Activated naive CD8-positive, alpha-beta T cell treated with anti-CD3 and anti-CD28 coated beads, Interleukin-2, amount 10 ng/mL, durations not matched to agents 7 days and 5 days (primary cell): Measurements from ENCODE around the gene GRM8. TPM values are rescaled to one million over a fixed set of nuclear protein-coding genes. Genes with fewer than 3 reads are reported as not detected.

ENCODE experiments used
- ATAC-seq: fragments of 150-1000 bp; cut with Tn5 transposase; one replicate; pipeline ENCODE4 v1.10.0; 2021; ENCODE audit warnings: low read depth, moderate library complexity
- POLR2A ChIA-PET: fragments of 350-600 bp; sonication (Branson Sonifier 250); formaldehyde crosslinking; loops from one replicate; lab custom pipeline; 2021; ENCODE audit warnings: antibody characterized with exemption; lab: Charles Lee
- DNase-seq: peaks from one replicate; pipeline ENCODE4 v3.0.0; 2021
- H3K27ac Mint-ChIP-seq: one replicate; pipeline ENCODE4 v1.8.0; 2022; ENCODE audit warnings: mild to moderate bottlenecking, mixed read lengths
- H3K27me3 Mint-ChIP-seq: one replicate; pipeline ENCODE4 v1.8.0; 2022; ENCODE audit warnings: mild to moderate bottlenecking, moderate library complexity, mixed read lengths
- H3K36me3 Mint-ChIP-seq: one replicate; pipeline ENCODE4 v1.8.0; 2021; ENCODE audit warnings: mild to moderate bottlenecking, mixed read lengths
- H3K4me1 Mint-ChIP-seq: one replicate; pipeline ENCODE4 v1.8.0; 2021; ENCODE audit warnings: mixed read lengths
- H3K4me3 Mint-ChIP-seq: one replicate; pipeline ENCODE4 v1.8.0; 2022; ENCODE audit warnings: mild to moderate bottlenecking, moderate library complexity, mixed read lengths
- H3K9me3 Mint-ChIP-seq: one replicate; pipeline ENCODE4 v1.8.0; 2021; ENCODE audit warnings: mixed read lengths
- total RNA-seq, 2 experiments: library from RNA; stranded (reverse); gene quantifications; one replicate each; pipeline ENCODE4 v1.2.3, GENCODE V29; 2021

GRM8 gene
- total RNA-seq, 2 experiments from 2014 or later, result not detected

DNA sequence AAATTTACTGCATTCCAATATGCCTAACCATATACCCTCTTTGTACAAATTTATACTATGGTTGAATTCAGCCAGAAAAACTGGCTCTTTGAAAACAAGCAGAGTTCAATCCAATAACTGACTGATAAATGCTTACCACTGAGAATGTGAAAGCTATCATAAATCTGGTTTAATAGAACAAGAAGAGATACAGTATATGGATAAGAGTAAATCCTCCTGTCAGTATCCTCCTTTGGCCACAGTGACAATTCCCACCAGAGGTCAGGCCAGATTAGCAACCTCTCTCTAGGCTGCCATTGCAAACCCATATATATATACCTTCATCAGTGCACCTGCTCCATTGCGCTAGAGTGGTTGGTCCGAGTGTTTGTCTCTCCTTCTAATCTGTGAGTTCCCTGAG lies 647.2 kb downstream of the GRM8 start:
- H3K27ac Mint-ChIP-seq, result no peak overlapping the region
- H3K9me3 Mint-ChIP-seq, result no peaks in the 10 kb centered on the region
- no peak overlapping the region for H3K4me3 Mint-ChIP-seq
- POLR2A ChIA-PET, result no interaction called here
- DNase-seq, result no peak
- ATAC-seq, result no peak
- no peaks in the 10 kb centered on the region for H3K36me3 Mint-ChIP-seq
- no peaks in the 10 kb centered on the region for H3K27me3 Mint-ChIP-seq
- H3K4me1 Mint-ChIP-seq, result no peaks in the 10 kb centered on the region

GRCh38 chr7:126605056-126605455 lies 647.7 kb downstream of the GRM8 start:
- H3K9me3 Mint-ChIP-seq, result no peaks in the 10 kb centered on the region
- no peak for ATAC-seq
- POLR2A ChIA-PET, result no interaction called here
- H3K27ac Mint-ChIP-seq, result no peak overlapping the region
- H3K27me3 Mint-ChIP-seq, result no peaks in the 10 kb centered on the region
- H3K4me3 Mint-ChIP-seq, result no peak overlapping the region
- H3K36me3 Mint-ChIP-seq, result no peaks in the 10 kb centered on the region
- DNase-seq, result no peak
- no peaks in the 10 kb centered on the region for H3K4me1 Mint-ChIP-seq

DNA sequence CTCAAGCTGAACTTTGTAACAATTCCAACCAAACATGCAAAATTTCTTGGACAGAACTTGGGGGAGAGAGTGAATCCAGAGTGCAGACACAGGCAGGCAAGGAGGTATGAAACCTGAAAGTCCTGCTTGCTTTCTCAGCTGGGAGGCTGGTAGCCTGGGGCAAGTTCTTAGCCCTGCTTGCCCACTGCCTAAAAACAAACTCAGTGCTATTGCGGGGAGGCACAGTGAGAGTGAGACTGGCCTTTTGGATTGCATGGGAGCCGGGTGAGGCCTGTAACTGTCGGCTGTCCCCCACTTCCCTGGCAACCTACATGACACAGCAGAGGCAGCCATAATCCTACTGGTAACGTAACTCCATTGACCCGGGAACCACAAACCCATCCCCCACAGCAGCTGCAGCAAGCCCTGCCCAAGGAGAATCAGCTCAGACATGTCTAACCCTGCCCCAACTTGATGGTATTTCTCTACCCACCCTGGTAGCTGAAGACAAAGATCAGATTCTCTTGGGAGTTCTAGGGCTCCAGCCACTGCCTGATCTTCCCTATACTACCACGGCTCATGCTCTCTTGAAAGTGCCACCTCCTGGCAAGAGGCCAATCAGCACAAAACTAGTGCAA lies 663.6 kb downstream of the GRM8 start:
- H3K4me1 Mint-ChIP-seq, result no peaks in the 10 kb centered on the region

DNA sequence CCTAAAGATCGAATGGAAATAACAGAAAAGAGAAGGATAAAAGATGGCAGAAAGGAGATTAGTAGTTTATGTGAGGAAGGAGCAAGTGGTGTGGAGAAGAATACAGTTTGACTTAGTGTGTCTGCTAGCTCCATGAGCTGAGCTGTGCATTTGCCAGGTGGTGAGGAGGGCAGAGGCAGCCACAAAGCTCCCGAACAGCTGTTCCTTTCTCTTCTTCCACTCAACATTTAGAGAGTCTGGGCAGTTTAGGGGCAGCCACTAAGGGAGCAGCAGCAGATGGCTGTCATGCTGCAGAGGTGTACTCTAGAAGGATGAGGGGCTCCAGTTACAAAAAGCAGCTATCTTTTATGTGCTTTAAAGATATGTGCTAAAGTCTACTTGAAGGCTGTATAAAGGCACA lies 674.4 kb downstream of the GRM8 start:
- H3K4me3 Mint-ChIP-seq, result no peak overlapping the region
- no peak overlapping the region for H3K27ac Mint-ChIP-seq
- no peaks in the 10 kb centered on the region for H3K36me3 Mint-ChIP-seq
- no peaks in the 10 kb centered on the region for H3K27me3 Mint-ChIP-seq
- ATAC-seq (no peak), DNase-seq (no peak)
- no peaks in the 10 kb centered on the region for H3K9me3 Mint-ChIP-seq
- POLR2A ChIA-PET, result no interaction called here
- no peaks in the 10 kb centered on the region for H3K4me1 Mint-ChIP-seq

More for the DNA sequence above, 663.6 kb downstream of the GRM8 start:
- ATAC-seq, result no peak
- peaks cover 2% of the 10 kb centered on the region for H3K9me3 Mint-ChIP-seq
- H3K4me3 Mint-ChIP-seq, result no peak overlapping the region
- DNase-seq, result no peak
- H3K27ac Mint-ChIP-seq, result no peak overlapping the region
- no peaks in the 10 kb centered on the region for H3K36me3 Mint-ChIP-seq
- H3K27me3 Mint-ChIP-seq, result no peaks in the 10 kb centered on the region
- POLR2A ChIA-PET, result no interaction called here

- ATAC-seq, result no peak
- Mint-ChIP-seq H3K4me3 (no peak overlapping the region), H3K27me3 (no peaks in the 10 kb centered on the region), H3K9me3 (no peaks in the 10 kb centered on the region), H3K36me3 (no peaks in the 10 kb centered on the region), H3K4me1 (no peaks in the 10 kb centered on the region), H3K27ac (no peak overlapping the region)
- DNase-seq, result no peak
- POLR2A ChIA-PET, result no interaction called here
Measured at GRCh38 chr7:126574276-126575250, 678.2 kb downstream of the GRM8 start.

GRCh38 chr7:126570845-126571244 lies 681.9 kb downstream of the GRM8 start:
- no peak overlapping the region for H3K27ac Mint-ChIP-seq
- DNase-seq (no peak), ATAC-seq (no peak)
- H3K9me3 Mint-ChIP-seq, result no peaks in the 10 kb centered on the region
- POLR2A ChIA-PET, result no interaction called here
- H3K4me1 Mint-ChIP-seq, result no peaks in the 10 kb centered on the region
- H3K4me3 Mint-ChIP-seq, result no peak overlapping the region
- no peaks in the 10 kb centered on the region for H3K27me3 Mint-ChIP-seq
- H3K36me3 Mint-ChIP-seq, result no peaks in the 10 kb centered on the region

DNA sequence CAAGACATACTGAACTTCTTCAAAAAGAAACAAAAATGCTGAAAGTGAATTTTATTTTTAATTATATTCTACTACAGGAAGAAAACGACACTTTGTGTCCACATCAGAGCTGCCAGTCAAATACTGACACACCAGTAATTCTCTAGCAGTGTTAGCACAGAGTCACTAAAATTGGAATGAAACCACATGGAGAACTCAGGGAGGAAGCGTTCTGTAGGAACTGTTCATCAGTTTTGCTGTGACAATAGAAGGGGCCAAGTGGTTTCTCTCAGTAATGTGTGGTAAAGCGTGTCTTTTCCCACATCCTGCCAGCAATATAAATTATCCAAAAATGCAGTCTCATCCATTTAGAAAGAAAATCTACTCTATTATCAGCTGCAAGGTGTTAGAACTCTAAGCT lies 683.3 kb downstream of the GRM8 start:
- POLR2A ChIA-PET, result no interaction called here

GRCh38 chr7:126557271-126557670 lies 695.5 kb downstream of the GRM8 start:
- no peak overlapping the region for H3K27ac Mint-ChIP-seq
- H3K36me3 Mint-ChIP-seq, result no peaks in the 10 kb centered on the region
- ATAC-seq, result no peak
- H3K27me3 Mint-ChIP-seq, result no peaks in the 10 kb centered on the region
- no peak for DNase-seq
- POLR2A ChIA-PET, result no interaction called here
- H3K4me3 Mint-ChIP-seq, result no peak overlapping the region
- no peaks in the 10 kb centered on the region for H3K4me1 Mint-ChIP-seq
- no peaks in the 10 kb centered on the region for H3K9me3 Mint-ChIP-seq

More for the DNA sequence above, 683.3 kb downstream of the GRM8 start:
- Mint-ChIP-seq H3K36me3 (no peaks in the 10 kb centered on the region), H3K4me1 (no peaks in the 10 kb centered on the region), H3K27me3 (no peaks in the 10 kb centered on the region), H3K27ac (no peak overlapping the region), H3K4me3 (no peak overlapping the region), H3K9me3 (no peaks in the 10 kb centered on the region)
- ATAC-seq, result no peak
- no peak for DNase-seq

- no peaks in the 10 kb centered on the region for H3K27me3 Mint-ChIP-seq
- no peak for DNase-seq
- H3K4me1 Mint-ChIP-seq, result no peaks in the 10 kb centered on the region
- H3K36me3 Mint-ChIP-seq, result no peaks in the 10 kb centered on the region
- H3K27ac Mint-ChIP-seq, result no peak overlapping the region
- no peak for ATAC-seq
- no peak overlapping the region for H3K4me3 Mint-ChIP-seq
- POLR2A ChIA-PET, result no interaction called here
- H3K9me3 Mint-ChIP-seq, result no peaks in the 10 kb centered on the region
Measured at GRCh38 chr7:126541406-126541805, 711.3 kb downstream of the GRM8 start.

DNA sequence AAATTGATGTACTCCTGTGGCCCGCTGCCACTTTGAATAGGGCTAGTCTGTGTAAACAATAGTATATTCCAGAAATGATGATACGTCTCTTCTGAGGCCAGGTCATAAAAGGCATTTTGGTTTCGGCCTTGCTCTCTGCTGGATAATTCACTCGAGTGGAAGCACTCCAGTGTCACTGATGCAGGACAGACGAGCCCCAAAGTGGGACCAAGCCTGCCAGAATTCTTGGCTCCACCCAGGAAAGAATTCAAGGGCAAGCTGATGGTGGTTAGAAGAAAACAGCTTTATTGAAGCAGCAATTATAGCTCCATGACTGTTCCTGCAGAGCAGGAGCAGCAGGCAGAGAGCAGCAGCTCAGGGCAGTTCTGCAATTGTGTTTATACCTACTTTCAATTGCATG lies 717.6 kb downstream of the GRM8 start:
- DNase-seq (no peak), ATAC-seq (no peak)
- no peak overlapping the region for H3K27ac Mint-ChIP-seq
- POLR2A ChIA-PET, result no interaction called here
- H3K27me3 Mint-ChIP-seq, result no peaks in the 10 kb centered on the region
- no peak overlapping the region for H3K4me3 Mint-ChIP-seq
- H3K4me1 Mint-ChIP-seq, result no peaks in the 10 kb centered on the region
- no peaks in the 10 kb centered on the region for H3K36me3 Mint-ChIP-seq
- no peaks in the 10 kb centered on the region for H3K9me3 Mint-ChIP-seq

DNA sequence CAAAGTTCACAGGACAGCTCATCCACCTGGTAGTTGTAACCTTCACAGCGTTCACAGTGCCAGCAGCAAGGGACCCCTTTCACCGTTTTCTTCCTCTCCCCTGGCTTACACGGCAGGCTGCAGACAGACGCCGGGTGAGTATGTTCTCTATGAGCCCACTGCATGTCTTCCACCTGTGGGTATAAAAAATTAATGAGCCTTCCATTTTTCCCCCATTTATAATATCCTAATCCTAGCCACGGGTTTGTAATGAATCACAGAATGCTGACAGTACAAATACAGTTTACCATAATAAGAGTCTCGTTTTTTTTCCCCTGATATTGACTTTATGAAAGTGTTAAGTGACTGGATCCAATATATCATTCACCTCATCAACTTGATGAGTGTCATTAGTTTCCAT lies 719.0 kb downstream of the GRM8 start:
- no peaks in the 10 kb centered on the region for H3K27me3 Mint-ChIP-seq
- no peaks in the 10 kb centered on the region for H3K4me1 Mint-ChIP-seq
- no peaks in the 10 kb centered on the region for H3K9me3 Mint-ChIP-seq
- POLR2A ChIA-PET, result no interaction called here
- DNase-seq, result no peak
- ATAC-seq, result no peak
- no peak overlapping the region for H3K4me3 Mint-ChIP-seq
- no peaks in the 10 kb centered on the region for H3K36me3 Mint-ChIP-seq
- no peak overlapping the region for H3K27ac Mint-ChIP-seq

DNA sequence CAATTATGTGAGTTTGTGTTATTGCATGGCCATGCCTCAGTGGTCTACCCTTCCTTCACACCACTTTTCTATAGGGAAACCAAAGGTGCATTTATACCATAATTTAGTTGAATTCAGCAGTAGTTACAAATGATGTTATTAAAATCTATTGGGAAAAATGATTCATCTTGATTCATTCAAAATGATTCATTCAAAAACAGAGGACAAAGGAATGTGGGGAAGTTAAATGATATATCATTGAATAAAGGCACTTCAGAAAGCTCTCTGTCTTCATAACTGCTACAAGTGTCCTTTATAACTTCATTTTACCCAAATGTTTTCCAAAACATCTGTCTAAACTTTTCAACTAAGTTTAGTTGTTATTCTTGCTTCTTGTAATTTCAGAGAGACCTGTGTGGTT lies 722.9 kb downstream of the GRM8 start:
- ATAC-seq (no peak), DNase-seq (no peak)
- no peak overlapping the region for H3K4me3 Mint-ChIP-seq
- POLR2A ChIA-PET, result no interaction called here
- peaks cover 3% of the 10 kb centered on the region for H3K9me3 Mint-ChIP-seq
- H3K27ac Mint-ChIP-seq, result no peak overlapping the region
- no peaks in the 10 kb centered on the region for H3K4me1 Mint-ChIP-seq
- no peaks in the 10 kb centered on the region for H3K27me3 Mint-ChIP-seq
- H3K36me3 Mint-ChIP-seq, result no peaks in the 10 kb centered on the region

GRCh38 chr7:126529254-126529653 lies 723.5 kb downstream of the GRM8 start:
- ATAC-seq (no peak), DNase-seq (no peak)
- Mint-ChIP-seq H3K4me1 (no peaks in the 10 kb centered on the region), H3K4me3 (no peak overlapping the region), H3K36me3 (no peaks in the 10 kb centered on the region), H3K27ac (no peak overlapping the region), H3K9me3 (peaks cover 3% of the 10 kb centered on the region), H3K27me3 (no peaks in the 10 kb centered on the region)
- POLR2A ChIA-PET, result no interaction called here

GRCh38 chr7:126525906-126526305 lies 726.8 kb downstream of the GRM8 start:
- DNase-seq, result no peak
- H3K9me3 Mint-ChIP-seq, result peaks cover 3% of the 10 kb centered on the region
- H3K4me1 Mint-ChIP-seq, result no peaks in the 10 kb centered on the region
- no peaks in the 10 kb centered on the region for H3K27me3 Mint-ChIP-seq
- no peak overlapping the region for H3K27ac Mint-ChIP-seq
- no peak for ATAC-seq
- H3K4me3 Mint-ChIP-seq, result no peak overlapping the region
- POLR2A ChIA-PET, result no interaction called here
- no peaks in the 10 kb centered on the region for H3K36me3 Mint-ChIP-seq
